ENCODE data around the gene RRP1. TPM values are rescaled to one million over a fixed set of nuclear protein-coding genes. Genes with fewer than 3 reads are reported as not detected.

RRP1 gene
- total and polyA plus RNA-seq, 9 of the 15 experiments (the other 6 are each of a cell fraction or from before 2014, with no cell fraction given), result 0.89 to 105 (median 51.6) TPM

GRCh38 chr21:43783098-43783700 lies 6.2 kb upstream of the RRP1 start:
- in situ Hi-C loops (cut with MboI), result loop anchor here (25.0 kb wide), 1 partner anchor 354 kb away; the partner anchor contains the start of gene GATD3
- Histone ChIP-seq H3K4me1 (replicated peaks in 1 of 2; ENCODE audit: control insufficient read depth in 2 of 2, insufficient read depth in 2 of 2, low read length in 2 of 2) (peaks cover 8 to 20% of the 10 kb centered on the region in 2 experiments), H3K4me2 (ENCODE audit: insufficient read depth, low read length) (no peak overlapping the region), H3K27me3 (ENCODE audit: control insufficient read depth in 2 of 2, insufficient read depth in 2 of 2, low read length in 2 of 2) (peaks cover 0 to 5% of the 10 kb centered on the region in 2 experiments; a peak in 2 of 5 replicates), H3K27ac (ENCODE audit: extremely low read depth, low read depth, low read length) (no peak overlapping the region), H3K9me3 (replicated peaks; ENCODE audit: control insufficient read depth, insufficient read depth, low read depth, low read length) (no peaks in the 10 kb centered on the region), H3K36me3 (ENCODE audit: control insufficient read depth, insufficient read depth, low read length) (no peaks in the 10 kb centered on the region), H2AFZ (ENCODE audit: low read depth, low read length) (no peak overlapping the region), H3K79me2 (ENCODE audit: control insufficient read depth, insufficient read depth, low read length) (no peaks in the 10 kb centered on the region), H4K20me1 (replicated peaks; ENCODE audit: control insufficient read depth, insufficient read depth, low read length) (no peaks in the 10 kb centered on the region), H3K4me3 (no peak overlapping the region), H3K9me1 (ENCODE audit: control insufficient read depth, insufficient read depth, low read length) (peaks cover 2% of the 10 kb centered on the region), H3K9ac (ENCODE audit: insufficient read depth in 1 of 2, low read depth in 2 of 2, low read length in 2 of 2) (no peak overlapping the region; a peak in 1 of 4 replicates)
- ATAC-seq (no peak), FAIRE-seq (no peak), DNase-seq (ENCODE audit: extremely low read depth in 1 of 4, low spot score in 3 of 4) (no peak)
- POLR2A ChIA-PET, result interaction anchor here (0.6 to 1.5 kb wide), 5 partner anchors 11 to 122 kb away, joined by 3 to 4 read pairs (median 3); no protein-coding TSS in a partner anchor
- intact Hi-C loops (cut with micrococcal nuclease), result no loop called here
- TF ChIP-seq PHF8 (IDR thresholded peaks at IDR 0.05; ENCODE audit: borderline replicate concordance, low read length), result no peak
- 0 out of 2 replicates have a peak, but pooled peaks have one; percentile 33 for TF ChIP-seq CEBPB (tag; IDR thresholded peaks at IDR 0.05)
- 57% methylated on average over 17 of the region's 17 CpGs for WGBS (ENCODE audit: insufficient coverage, low coverage, missing lambda C conversion rate)
- CTCF ChIA-PET (ENCODE audit: low intra/inter-chr PET ratio), result no interaction called here
- BruUV-seq (replicated peaks), result no TSS peak

DNA sequence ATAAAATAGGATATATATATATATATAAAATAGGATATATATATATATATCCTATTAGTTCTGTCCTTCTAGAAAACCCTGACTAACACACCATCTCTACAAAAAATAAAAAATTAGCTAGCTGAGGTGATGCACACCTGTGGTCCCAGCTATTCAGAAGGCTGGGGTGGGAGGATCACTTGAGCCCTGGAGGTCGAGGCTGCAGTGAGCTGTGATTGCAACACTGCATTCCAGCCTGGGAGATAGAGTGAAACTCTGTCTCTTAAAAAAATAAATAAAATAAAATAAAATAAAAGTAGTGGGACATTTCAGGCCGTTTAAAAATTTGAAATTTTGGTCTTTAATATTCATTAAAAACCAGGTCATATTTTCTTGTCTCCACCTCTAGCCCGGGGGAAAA lies 4.2 kb upstream of the RRP1 start:
- no peaks in the 10 kb centered on the region for H4K20me1 ChIP-seq (replicated peaks; ENCODE audit: control insufficient read depth, insufficient read depth, low read length)
- 14% methylated on average over 3 of the region's 3 CpGs for WGBS (ENCODE audit: insufficient coverage, low coverage, missing lambda C conversion rate)
- H3K9me3 ChIP-seq (replicated peaks; ENCODE audit: control insufficient read depth, insufficient read depth, low read depth, low read length), result no peaks in the 10 kb centered on the region
- H3K36me3 ChIP-seq (ENCODE audit: control insufficient read depth, insufficient read depth, low read length), result no peaks in the 10 kb centered on the region
- H3K4me2 ChIP-seq (ENCODE audit: insufficient read depth, low read length), result no peak overlapping the region
- no peak overlapping the region for H3K9ac ChIP-seq (ENCODE audit: insufficient read depth in 1 of 2, low read depth in 2 of 2, low read length in 2 of 2)
- BruUV-seq (replicated peaks), result no TSS peak
- TF ChIP-seq ZNF24 (IDR thresholded peaks at IDR 0.05) (no peak), BRD9 (IDR thresholded peaks at IDR 0.05; ENCODE audit: low read depth, partially characterized antibody) (no peak), KDM5B (IDR thresholded peaks at IDR 0.05; ENCODE audit: insufficient replicate concordance, low read depth, low read length) (no peak), TFAP4 (CRISPR knock-in tag; IDR thresholded peaks at IDR 0.05; ENCODE audit: borderline replicate concordance) (no peak), PHF8 (IDR thresholded peaks at IDR 0.05; ENCODE audit: borderline replicate concordance, low read length) (no peak)
- ATAC-seq (no peak), DNase-seq (ENCODE audit: extremely low read depth in 1 of 4, low spot score in 3 of 4) (no peak), FAIRE-seq (no peak)
- ChIA-PET CTCF (ENCODE audit: low intra/inter-chr PET ratio) (no interaction called here), POLR2A (no interaction called here)
- in situ Hi-C loops (cut with MboI) (loop anchor here (25.0 kb wide), 1 partner anchor 352 kb away; the partner anchor contains the start of gene GATD3), intact Hi-C loops (cut with micrococcal nuclease) (no loop called here)
- H3K79me2 ChIP-seq (ENCODE audit: control insufficient read depth, insufficient read depth, low read length), result peaks cover 8% of the 10 kb centered on the region
- H3K4me1 ChIP-seq (replicated peaks in 1 of 2; ENCODE audit: control insufficient read depth in 2 of 2, insufficient read depth in 2 of 2, low read length in 2 of 2), result peaks cover 0 to 23% of the 10 kb centered on the region in 2 experiments; a peak in 3 of 5 replicates
- H3K4me3 ChIP-seq, result no peak overlapping the region
- no peaks in the 10 kb centered on the region for H3K9me1 ChIP-seq (ENCODE audit: control insufficient read depth, insufficient read depth, low read length)
- peaks cover 0 to 5% of the 10 kb centered on the region in 2 experiments; a peak in 2 of 5 replicates for H3K27me3 ChIP-seq (ENCODE audit: control insufficient read depth in 2 of 2, insufficient read depth in 2 of 2, low read length in 2 of 2)
- no peak overlapping the region for H3K27ac ChIP-seq (ENCODE audit: extremely low read depth, low read depth, low read length)
- no peak overlapping the region for H2AFZ ChIP-seq (ENCODE audit: low read depth, low read length)

Data from K562 (cell line).